Gastrocnemius medialis (tissue), 4 donors: ENCODE data around the gene ZBTB20.

Experiments
- POLR2A ChIP-seq, 2 donors: fragments of 450-650 bp; IDR thresholded peaks; one replicate each; pipeline ENCODE4 v1.6.1; 2017; ENCODE audit warnings: antibody characterized with exemption in 2 of 2, mild to moderate bottlenecking in 2 of 2, moderate library complexity in 2 of 2
- TF ChIP-seq, protein P1 (sequence below), 5 experiments: fragments of 450-650 bp in 3 of 5; fragments of 200-600 bp in 2 of 5; sonication (generic) in 2 of 5; IDR thresholded peaks in 4 of 5; conservative IDR thresholded peaks in 1 of 5; 1 replicate in 4 of 5; 2 replicates in 1 of 5; pipeline ENCODE4 v1.5.1; 2016 to 2019; ENCODE audit warnings: antibody characterized with exemption in 5 of 5, mild to moderate bottlenecking in 3 of 5, moderate library complexity in 3 of 5

DNA sequence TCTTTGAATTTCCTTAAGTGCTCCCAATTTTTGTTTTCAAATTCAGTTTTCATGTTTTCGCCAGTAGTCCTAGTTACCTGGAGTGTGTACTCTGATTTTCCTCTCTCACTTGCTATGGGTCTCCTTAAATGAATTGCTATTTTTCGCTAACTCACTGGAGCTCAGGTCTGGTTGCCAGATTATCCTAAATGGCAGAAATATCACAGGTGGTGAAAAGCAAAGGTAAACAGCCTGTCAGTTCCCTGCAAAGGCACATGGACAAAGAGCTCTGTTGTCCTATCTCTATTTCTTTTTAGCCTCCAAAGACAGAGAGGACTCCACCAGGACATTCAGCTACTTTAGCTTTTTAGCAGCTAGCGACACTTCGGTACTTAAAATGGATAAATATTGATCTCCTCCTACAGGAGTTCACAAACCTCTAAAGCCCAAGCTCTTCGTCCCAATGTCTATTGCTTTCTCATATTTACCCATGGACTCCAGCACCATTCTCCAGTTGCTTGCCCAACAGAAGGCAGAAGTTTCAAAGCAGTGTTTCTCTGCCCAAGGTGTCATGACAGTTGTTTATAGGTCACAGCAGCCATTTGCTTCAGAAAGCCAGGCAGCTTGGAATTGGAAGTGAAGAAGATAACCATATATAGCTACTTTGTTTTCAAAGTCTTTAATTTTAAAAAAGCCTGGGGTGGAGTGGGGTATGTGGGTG is 12.3 kb downstream of the ZBTB20 start:
- no peak for TF ChIP-seq POLR2A (IDR thresholded peaks at IDR 0.05)
- TF ChIP-seq, protein P1, sequence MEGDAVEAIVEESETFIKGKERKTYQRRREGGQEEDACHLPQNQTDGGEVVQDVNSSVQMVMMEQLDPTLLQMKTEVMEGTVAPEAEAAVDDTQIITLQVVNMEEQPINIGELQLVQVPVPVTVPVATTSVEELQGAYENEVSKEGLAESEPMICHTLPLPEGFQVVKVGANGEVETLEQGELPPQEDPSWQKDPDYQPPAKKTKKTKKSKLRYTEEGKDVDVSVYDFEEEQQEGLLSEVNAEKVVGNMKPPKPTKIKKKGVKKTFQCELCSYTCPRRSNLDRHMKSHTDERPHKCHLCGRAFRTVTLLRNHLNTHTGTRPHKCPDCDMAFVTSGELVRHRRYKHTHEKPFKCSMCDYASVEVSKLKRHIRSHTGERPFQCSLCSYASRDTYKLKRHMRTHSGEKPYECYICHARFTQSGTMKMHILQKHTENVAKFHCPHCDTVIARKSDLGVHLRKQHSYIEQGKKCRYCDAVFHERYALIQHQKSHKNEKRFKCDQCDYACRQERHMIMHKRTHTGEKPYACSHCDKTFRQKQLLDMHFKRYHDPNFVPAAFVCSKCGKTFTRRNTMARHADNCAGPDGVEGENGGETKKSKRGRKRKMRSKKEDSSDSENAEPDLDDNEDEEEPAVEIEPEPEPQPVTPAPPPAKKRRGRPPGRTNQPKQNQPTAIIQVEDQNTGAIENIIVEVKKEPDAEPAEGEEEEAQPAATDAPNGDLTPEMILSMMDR (IDR thresholded peaks at IDR 0.05 in 4 of 5, conservative IDR thresholded peaks at IDR 0.05 in 1 of 5): no peak
